ENCODE measurements around the gene ATN1.

Gene ATN1

GRCh38 chr12:6952863-6953441 lies 25.2 kb downstream of the ATN1 start (continued):
- no peak for TF ChIP-seq ZNF280D (tag by site-specific recombination; IDR thresholded peaks at IDR 0.05)
- no peak for TF ChIP-seq ZNF426 (tag by site-specific recombination; IDR thresholded peaks at IDR 0.05)

- no peak overlapping the region for H3K27ac ChIP-seq (ENCODE audit: extremely low read depth, low read depth, low read length)
- H3K4me3 ChIP-seq (ENCODE audit: low read depth, low read length) = no peak overlapping the region
- no peaks in the 10 kb centered on the region for H3K4me1 ChIP-seq (ENCODE audit: control insufficient read depth, insufficient read depth, low read length)
- POLR2A ChIA-PET = interaction anchor here (1.3 kb wide), 1 partner anchor 9 kb away, joined by 4 read pairs; the partner anchor contains the start of gene C12orf57
- H3K9me3 ChIP-seq (ENCODE audit: control insufficient read depth, insufficient read depth, low read depth, low read length) = no peaks in the 10 kb centered on the region
- 0 out of 2 replicates have a peak, but pooled peaks have one; percentile 55 for TF ChIP-seq ZBTB21 (tag by site-specific recombination; IDR thresholded peaks at IDR 0.05)
- TF ChIP-seq ZNF629 (tag by site-specific recombination; IDR thresholded peaks at IDR 0.05) = peak; percentile 29; the same call in 1 of the 2 replicates
- TF ChIP-seq ZBTB8A (tag by site-specific recombination; IDR thresholded peaks at IDR 0.05) = peak; percentile 69
- TF ChIP-seq ZBTB20 (tag by site-specific recombination; IDR thresholded peaks at IDR 0.05) = no peak
- TF ChIP-seq ZNF792 (tag by site-specific recombination; IDR thresholded peaks at IDR 0.05) = no peak
- no peak for TF ChIP-seq KLF8 (tag by site-specific recombination; IDR thresholded peaks at IDR 0.05)
- peak; percentile 53 for TF ChIP-seq ZNF398 (tag by site-specific recombination; IDR thresholded peaks at IDR 0.05)
- TF ChIP-seq ZNF239 (tag by site-specific recombination; IDR thresholded peaks at IDR 0.05) = no peak
- TF ChIP-seq ZNF645 (tag by site-specific recombination; IDR thresholded peaks at IDR 0.05) = no peak
- TF ChIP-seq ZNF660 (tag by site-specific recombination; IDR thresholded peaks at IDR 0.05) = no peak
- no peak for TF ChIP-seq ZNF23 (tag by site-specific recombination; IDR thresholded peaks at IDR 0.05; ENCODE audit: borderline replicate concordance)
- no peak for TF ChIP-seq KLF7 (tag by site-specific recombination; IDR thresholded peaks at IDR 0.05; ENCODE audit: borderline replicate concordance)
- CTCF ChIA-PET = interaction anchor here (0.6 to 1.7 kb wide), 5 partner anchors 8 to 29 kb away, joined by 5 to 8 read pairs (median 5); no protein-coding TSS in a partner anchor
- no peaks in the 10 kb centered on the region for H3K36me3 ChIP-seq (ENCODE audit: control insufficient read depth in 2 of 2, insufficient read depth in 1 of 2, low read length in 2 of 2)
These were observed 25.9 kb downstream of the ATN1 start for GRCh38 chr12:6953442-6954315.
